Skin epidermis (tissue), 12 donors: ENCODE measurements around the gene LAMC3.

Experiments
- H3K27ac ChIP-seq, 21 experiments: fragments of 200-600 bp; sonication (generic) in 11 of 21; one replicate each; pipeline ENCODE4 v1.5.0; 2020; ENCODE audit warnings: mild to moderate bottlenecking in 3 of 21, inconsistent platforms in 2 of 21, moderate library complexity in 2 of 21
- H3K4me3 ChIP-seq, 7 experiments: fragments of 200-600 bp; sonication (generic) in 2 of 7; one replicate each; pipeline ENCODE4 v1.5.0; 2020; ENCODE audit warnings: inconsistent platforms in 2 of 7, mild to moderate bottlenecking in 2 of 7, moderate library complexity in 1 of 7

Gene LAMC3

DNA sequence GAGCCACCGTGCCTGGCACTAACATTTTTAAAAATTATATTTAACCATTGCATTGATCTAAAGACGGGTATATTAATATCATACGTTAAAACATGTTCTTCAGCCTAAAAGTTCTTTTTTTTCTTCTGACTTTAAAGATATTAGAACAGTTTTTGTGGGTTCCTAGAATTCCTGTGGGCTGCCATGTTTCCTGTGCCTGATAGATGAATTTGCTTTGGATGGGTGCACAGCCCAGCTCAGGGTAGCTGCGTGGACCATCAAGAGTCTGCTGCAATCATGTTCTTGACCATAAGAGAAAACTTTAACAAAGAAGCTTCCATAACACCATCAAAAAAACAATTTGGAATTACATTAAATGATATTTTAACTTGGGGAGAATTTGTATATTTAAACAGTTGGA, 2.4 kb upstream of the LAMC3 start:
- H3K27ac ChIP-seq: no peak overlapping the region

DNA sequence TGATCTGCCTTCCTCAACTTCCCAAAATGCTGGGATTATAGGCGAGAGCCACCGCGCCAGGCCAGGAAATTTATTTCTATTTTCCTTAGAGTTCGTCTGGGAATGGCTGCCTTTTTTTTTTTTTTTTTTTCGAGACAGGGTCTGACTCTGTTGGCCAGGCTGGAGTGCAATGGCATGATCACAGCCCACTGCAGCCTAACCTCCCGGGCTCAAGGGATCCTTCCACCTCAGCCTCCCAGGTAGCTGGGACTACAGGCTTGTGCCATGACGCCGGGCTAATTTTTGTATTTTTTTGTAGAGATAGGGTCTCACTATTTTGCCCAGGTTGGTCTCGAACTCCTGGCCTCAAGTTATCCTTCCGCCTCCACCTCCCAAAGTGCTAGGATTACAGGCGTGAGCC, 888 bp upstream of the LAMC3 start:
- H3K27ac ChIP-seq: no peak overlapping the region
- H3K4me3 ChIP-seq: no peak overlapping the region

More for the DNA sequence above, 2.4 kb upstream of the LAMC3 start:
- H3K4me3 ChIP-seq: no peak overlapping the region

DNA sequence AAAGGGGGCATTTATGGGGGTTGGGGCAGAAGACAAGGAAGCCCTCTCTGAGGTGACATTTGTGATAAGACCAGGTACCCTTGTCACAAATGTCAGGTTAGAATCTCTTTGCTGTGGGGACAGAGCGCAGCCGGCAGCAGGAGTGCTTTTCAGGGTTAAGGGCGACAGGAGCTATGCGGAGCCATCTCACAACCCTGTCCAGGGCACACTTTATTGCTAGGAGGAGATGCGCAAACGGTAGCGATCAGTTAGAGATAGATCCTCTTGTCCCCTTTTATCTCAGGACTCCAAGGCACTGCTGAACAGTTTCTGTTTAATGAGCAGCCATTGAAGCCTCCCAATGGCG, 438 bp upstream of the LAMC3 start:
- Histone ChIP-seq H3K27ac (peak overlapping the region in 1 of 21 experiments; percentile 71), H3K4me3 (peak overlapping the region; percentile 7 to 39 (median 13))

DNA sequence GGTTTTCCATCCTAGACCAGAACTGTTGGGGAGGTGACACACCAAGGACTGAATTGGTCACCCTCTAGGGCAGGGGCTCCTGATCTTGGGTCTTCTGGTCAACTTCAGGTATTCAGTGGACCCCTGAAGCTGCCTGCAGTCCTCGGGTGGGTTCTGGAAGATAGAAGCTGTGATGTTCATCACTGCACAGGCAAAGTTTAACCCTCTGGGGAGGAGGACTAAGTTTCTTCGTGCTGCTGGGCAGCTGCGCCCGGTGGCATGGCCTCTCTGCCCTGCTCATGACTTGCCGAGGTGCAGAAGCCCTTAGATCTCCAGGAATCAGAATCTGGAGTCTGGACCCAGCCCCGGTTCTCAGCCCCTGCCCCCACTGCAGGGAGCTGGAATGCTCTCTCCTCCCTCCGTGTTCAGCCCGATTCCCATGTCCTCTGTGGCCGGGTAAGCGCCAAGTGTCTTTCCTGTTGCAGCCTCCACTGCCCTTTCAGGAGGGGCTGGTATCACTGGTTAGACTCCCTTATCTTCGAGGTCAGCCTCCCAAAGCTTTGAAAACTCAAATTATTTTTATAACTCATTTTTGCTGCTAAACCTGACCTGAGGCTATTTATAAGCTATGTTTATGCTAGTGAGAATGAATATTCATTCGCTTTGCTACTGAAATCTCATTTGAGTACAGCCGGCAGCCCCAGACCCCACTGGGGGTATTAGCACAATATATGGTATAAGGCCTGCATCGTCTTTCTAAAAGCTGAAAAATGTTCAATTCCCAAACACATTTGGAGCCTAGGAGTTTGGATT, 1.7 kb downstream of the LAMC3 start:
- H3K27ac ChIP-seq: peak overlapping the region in 2 of 21 experiments; percentile 41 to 75
- H3K4me3 ChIP-seq: peak overlapping the region in 1 of 7 experiments; percentile 10

DNA sequence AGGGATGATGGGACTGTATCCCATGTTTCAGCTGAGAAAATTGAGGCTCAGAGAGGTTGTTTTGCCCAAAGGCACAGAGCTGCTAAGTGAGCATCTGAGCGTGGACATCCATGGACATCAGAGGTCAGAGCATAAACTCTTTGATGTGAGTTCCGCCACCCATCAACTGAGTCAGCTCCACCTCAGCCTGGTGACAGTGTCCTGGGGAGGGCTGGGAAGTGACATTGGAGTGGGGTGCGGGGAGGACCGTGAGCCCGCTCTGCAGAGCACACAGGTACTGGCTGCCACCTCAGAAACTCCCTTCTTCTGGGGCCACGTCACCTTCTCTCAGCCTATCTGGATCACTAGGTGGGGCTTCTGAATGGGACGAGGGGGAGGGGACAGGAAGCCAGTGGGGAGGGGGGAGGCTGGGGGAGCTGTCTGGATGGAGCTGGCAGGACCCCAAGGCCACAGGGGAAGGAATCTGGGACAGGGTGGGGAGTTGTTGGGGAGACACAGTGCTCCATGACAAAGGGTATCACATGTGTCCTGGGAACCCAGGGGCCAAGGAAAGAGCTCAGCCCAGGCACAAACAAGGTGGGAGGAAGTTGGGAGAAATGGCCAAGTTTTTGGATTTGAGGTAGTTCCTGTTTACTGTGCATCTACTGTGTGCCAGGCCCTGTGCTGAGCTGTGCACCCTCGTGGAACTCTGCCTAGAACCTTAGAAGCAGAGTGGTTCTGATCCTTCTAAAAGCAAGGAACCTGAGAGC, 2.5 kb downstream of the LAMC3 start:
- H3K4me3 ChIP-seq: no peak overlapping the region
- H3K27ac ChIP-seq: peak overlapping the region in 4 of 21 experiments; percentile 37 to 75 (median 68)

DNA sequence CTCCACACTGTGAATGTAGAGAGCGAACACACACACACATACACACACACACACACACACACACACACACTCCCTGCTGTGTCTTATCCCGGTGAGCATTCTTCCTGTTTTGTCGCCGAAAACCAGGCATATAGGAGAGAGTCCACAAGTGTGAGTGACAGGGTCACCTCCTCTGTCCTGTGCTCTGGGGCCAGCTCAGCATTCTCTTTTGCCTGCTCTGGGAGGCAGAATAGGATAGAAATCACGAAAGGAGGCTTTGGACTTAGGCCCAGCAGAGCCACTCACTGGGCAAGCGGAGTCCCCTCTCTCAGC, 3.0 kb downstream of the LAMC3 start:
- Histone ChIP-seq H3K27ac (peak overlapping the region in 6 of 21 experiments; percentile 0 to 75 (median 57)), H3K4me3 (no peak overlapping the region)

DNA sequence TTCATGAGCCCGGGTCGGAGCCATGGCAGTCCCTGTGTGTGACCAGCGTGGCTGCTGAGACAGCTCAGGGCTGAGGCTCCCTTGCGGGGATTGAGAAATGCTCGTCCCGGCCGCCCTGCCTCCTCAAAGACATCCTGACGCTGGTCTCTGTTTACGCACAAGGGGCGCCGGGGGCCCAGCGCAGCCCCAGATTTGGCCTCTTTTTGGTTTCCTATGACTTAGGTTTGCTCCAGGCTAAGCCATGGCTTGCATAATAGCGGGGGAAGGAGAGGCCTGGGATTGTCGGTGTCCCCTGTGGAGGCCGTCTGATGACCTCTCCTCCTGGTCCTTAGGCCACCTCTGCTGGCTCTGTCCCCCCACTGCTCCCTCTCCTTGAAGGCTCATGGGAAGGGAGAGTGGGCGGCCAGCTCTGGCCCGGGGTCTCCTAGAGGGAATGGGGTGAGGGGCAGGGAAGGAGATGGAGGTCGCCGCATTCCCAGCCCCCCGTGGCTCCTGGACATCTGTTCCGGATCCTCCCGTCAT, 3.5 kb downstream of the LAMC3 start:
- H3K27ac ChIP-seq: peak overlapping the region in 6 of 21 experiments; percentile 0 to 75 (median 57)

DNA sequence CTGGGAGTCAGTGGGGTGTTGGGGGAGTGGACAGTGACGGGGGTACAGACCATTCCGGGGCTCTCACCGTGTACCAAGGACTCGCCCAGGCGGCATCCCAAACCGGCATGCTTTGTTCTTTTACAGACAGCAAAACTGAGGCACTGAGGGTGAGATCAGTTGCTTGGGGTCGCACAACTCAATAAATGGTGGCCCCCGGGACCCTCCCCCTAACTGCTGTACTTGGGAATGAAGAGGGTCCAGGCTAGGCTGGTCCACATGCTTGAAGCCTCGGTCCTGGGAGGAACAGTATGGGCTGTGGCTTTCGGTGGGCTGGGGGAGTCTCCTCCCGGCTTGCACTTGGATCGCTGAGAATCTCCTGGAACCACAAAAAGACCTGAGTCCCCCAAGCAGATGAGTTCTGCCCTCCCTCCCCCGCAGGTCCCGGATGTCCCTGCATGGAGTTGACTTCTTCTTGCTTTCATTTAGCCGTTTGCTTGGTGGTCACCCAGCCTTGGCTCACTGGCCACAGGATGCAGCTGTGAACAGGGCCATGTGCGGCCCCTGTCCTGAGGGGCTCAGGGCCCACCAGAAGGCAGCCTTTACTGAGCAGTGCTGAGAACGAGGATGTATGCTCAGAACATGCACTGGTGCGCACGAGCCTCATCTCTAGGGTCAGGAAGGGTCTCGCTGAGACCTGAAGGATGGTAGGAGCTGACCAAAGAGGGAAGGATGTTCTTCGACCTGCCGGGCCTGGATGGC, 4.2 kb downstream of the LAMC3 start:
- peak overlapping the region in 5 of 21 experiments; percentile 0 to 75 (median 60) for H3K27ac ChIP-seq
- H3K4me3 ChIP-seq: no peak overlapping the region

More for the DNA sequence above, 3.5 kb downstream of the LAMC3 start:
- no peak overlapping the region for H3K4me3 ChIP-seq

DNA sequence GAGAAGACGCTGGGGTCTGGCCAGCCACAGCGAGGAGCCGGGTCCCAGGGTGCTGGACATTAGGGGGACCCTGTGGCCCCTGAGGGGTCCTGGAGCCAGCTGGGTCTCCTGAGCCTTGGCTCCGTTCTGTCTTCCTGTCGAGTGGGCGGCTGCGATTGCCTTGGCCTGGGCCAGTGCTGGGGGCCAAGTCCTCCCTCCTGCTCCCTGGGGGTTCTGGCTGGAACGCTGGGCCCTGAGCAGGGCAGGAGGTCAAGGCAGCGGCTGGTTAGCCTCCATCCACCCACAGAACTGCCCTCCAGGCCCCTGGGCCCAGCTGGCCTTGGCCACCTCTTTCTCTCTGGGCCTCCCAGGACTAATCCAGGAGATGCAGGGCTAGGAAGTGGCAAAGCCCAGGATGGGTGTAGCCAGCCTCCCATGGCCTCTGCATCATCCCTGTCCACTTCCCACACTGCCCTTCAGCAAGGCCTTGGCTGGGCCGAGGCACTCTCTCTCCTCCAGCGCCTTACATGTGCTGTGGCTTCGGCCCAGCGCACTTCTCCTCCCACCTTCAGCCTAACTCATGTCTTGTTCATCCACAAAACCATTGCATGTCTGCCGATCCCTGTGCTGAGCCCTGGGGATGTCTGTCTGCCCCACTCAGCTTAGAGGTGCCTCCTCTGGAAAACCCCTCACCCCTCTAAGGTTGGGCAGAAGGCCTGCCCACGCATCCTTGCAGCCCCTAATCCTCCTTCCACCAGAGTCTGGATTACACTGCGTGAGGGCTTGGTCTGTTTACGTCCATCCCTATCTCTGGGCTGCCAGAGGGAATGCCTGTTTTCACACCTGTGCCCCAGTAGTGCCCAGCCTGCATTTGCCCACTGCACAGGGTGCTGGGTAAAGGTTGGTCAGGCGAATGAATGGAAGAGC, 5.0 kb downstream of the LAMC3 start:
- Histone ChIP-seq H3K4me3 (no peak overlapping the region), H3K27ac (peak overlapping the region in 4 of 21 experiments; percentile 9 to 75 (median 56))

DNA sequence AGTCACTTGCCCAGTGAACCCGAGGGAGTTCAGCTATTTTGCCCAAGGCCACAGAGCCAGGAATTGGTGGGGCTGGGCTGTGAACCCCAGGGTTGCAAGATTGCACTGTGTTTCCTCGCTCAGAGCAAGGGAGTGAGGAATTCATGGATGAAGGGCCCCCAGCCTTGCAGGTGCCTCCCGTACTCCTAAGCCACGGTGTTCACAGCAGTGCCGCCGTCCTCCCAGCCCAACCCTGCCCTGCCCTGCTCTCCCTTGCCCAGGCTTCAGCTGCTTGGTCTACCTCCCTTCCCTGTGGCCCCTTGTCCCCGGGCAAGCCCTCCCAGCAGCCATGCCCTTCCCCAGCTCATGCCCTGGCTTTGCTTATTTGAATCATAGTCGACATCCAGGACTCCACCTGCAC, 6.1 kb downstream of the LAMC3 start:
- no peak overlapping the region for H3K27ac ChIP-seq
- no peak overlapping the region for H3K4me3 ChIP-seq

DNA sequence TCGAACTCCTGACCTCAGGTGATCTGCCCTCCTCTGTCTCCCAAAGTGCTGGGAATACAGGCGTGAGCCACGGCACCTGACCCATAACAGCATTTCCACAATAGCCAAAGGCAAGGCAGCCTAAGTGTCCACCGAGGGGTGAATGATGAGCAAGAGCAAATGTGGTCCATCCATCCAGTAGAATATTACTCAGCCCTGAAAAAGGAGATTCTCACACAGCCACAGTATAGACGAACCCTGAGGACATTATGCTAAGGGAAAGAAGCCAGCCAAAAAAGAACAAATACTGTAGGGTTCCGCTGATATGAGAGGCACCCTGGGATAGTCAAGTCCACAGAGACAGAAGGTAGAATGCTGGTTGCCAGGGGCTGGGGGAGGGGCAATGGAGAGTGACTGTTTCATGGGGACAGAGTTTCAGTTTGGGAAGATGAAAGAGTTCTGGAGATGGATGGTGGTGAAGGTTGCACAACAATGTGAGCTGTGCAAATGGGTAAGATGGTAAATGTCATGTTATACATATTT, 7.0 kb downstream of the LAMC3 start:
- Histone ChIP-seq H3K4me3 (no peak overlapping the region), H3K27ac (peak overlapping the region in 2 of 21 experiments; percentile 12 to 62)

DNA sequence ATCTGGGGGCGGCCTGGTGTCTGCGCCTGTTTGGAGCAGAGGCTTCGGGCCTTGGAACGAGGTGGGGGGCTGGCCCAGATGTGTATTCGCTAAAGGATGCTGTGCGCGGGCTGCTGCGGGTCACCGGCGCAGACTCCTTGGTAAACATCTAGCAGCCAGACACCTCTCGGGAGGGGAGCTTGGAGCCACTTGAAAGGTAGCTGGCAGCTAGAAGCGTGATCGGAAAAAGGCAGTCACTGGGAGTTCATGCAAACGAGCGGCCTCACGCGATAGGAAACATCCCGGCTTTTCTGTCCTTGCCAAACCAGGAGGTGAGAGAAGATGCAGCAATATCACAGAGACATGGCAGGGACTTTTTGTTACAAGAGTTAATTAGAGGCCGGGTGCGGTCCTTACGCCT, 8.1 kb downstream of the LAMC3 start:
- Histone ChIP-seq H3K4me3 (no peak overlapping the region), H3K27ac (peak overlapping the region in 8 of 21 experiments; percentile 1 to 63 (median 22))

DNA sequence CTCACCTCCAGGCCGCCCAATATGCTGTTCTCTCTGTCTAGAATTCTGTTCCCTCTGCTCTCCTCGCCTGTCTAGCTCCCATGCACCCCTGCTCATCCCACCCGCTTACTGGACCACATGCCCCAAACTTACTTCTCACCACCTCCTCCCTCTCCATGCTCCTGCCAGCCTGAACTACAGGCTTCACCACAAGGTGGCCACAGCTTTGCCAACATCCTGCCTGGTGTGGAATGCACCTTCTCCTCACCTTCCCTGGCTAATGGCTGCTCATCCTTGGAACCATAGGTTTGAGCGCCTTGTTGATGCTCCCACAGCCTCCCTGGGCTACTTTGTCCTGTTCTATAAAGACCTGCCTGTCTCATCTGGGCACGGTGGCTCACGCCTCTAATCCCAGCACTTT, 9.6 kb downstream of the LAMC3 start:
- Histone ChIP-seq H3K27ac (peak overlapping the region in 2 of 21 experiments; percentile 41 to 67), H3K4me3 (no peak overlapping the region)

DNA sequence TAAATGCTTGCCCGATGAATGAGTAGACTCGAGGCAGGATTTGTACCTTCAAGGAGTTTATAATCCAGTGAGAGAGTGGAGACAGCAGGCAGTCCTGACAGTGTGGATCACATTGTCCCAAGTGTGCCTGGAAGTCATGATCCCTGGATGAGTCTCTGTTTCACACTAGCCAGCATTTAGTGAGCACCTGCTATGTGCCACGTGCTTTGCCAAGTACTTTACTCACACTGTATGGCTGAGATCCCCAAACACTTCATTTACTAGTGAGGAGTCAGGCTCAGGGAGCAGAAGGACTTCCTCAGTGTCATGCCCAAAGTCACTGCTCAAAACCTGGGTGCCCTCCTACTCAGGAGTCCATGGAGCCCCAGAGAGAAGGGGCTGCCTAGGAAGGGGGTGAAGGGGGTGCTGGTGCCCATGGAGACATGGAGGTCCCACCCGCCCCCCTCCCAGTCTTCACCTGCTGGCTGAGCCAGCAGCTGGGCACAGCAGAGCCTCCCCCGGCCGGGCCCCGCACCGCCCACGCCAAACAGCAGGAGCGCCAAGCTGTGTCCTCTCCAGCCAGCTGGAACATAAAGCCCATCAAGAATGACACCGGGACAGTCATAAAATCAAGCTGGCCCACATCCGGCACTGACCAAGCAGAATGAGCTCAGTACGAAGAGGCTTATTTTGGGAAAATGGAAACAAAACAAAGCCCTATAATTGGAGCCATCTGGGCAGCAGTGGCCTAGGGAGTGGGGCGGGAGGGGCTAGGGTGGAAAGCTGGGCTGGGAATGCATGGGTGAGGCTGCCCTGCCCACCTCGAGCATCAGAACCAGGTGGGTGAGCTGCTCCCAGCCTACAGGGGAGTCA, 10.6 kb downstream of the LAMC3 start:
- no peak overlapping the region for H3K4me3 ChIP-seq
- H3K27ac ChIP-seq: peak overlapping the region in 13 of 21 experiments; percentile 8 to 79 (median 67)

DNA sequence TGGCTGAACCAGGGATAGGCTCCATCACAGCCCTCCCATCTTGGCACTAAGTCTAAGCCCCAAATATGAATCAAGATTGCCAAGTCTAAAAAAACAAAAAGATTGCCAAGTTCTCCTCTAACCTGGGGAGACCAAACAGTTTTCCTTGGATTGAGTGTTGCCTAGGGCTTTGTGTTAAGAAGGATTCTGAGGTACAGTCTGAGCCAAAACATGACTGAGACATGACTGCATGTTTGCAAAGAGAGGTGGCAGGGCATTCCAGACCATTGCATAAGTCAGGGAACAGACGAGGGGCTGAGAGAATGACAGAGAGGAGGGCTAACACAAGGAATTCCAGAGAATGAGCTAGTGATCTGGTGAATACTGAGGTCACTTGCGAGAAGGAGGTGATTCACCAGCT, 11.4 kb downstream of the LAMC3 start:
- H3K4me3 ChIP-seq: no peak overlapping the region
- H3K27ac ChIP-seq: peak overlapping the region in 14 of 21 experiments; percentile 8 to 79 (median 66)

DNA sequence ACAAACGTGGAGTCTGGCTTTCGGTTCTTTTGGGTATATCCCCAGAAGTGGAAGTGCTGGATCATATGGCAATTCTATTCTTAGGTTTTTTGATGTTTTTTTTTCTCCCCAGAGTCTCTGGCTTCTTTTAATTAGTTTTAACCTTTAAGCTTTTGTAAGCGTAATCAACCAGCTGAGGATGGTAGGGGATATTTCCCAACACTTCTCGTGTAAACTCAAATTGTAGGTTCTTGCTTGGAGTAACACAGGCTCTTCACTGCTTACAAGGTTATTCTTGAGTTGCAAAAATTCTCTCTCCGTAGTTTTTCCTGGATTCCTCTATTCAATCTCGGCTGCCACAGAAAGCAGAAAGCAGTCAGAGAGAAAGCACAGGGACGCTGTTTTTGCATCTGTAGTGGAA, 11.9 kb downstream of the LAMC3 start:
- Histone ChIP-seq H3K4me3 (no peak overlapping the region), H3K27ac (peak overlapping the region in 11 of 21 experiments; percentile 17 to 79 (median 63))

DNA sequence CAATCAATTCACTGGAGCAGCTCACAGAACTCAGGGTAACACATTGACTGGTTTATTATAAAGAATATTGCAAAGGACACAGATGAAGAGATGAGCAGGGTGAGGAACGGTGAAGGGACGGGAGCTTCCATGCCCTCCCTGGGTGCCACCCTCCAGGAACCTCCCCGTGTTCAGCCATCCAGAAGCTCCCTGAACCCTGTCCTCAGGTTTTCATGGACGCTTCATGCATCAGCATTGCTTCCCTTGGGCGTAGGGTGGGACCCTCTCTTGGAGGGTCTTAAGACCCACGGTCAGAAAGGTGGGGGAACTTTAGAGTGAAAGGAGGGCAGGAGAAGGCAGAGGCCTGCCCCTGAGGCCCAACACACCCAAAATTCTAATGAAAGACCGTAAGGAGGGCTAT, 12.8 kb downstream of the LAMC3 start:
- peak overlapping the region in 5 of 21 experiments; percentile 63 to 79 (median 66) for H3K27ac ChIP-seq
- no peak overlapping the region for H3K4me3 ChIP-seq
